Prostate gland (tissue), 2 donors: ENCODE results near the gene ZEB2.

Source experiments
- CTCF ChIP-seq, 4 experiments: fragments of 200-600 bp in 2 of 4; fragments of 450-650 bp in 2 of 4; sonication (generic) in 2 of 4; IDR thresholded peaks; 1 replicate in 3 of 4; 2 replicates in 1 of 4; pipeline ENCODE4 v1.5.1; 2016 to 2019; ENCODE audit warnings: antibody characterized with exemption in 4 of 4, mild to moderate bottlenecking in 2 of 4, moderate library complexity in 2 of 4
- POLR2AphosphoS5 ChIP-seq: sonication (generic); formaldehyde crosslinking; IDR thresholded peaks from one replicate; pipeline ENCODE4 v1.6.1; 2017; ENCODE audit warnings: antibody characterized with exemption

GRCh38 chr2:144376460-144376859 is 143.5 kb downstream of the ZEB2 start:
- TF ChIP-seq CTCF (IDR thresholded peaks at IDR 0.05) (no peak), POLR2AphosphoS5 (no peak)
